ENCODE results near the gene SCN5A.

SCN5A gene

GRCh38 chr3:38542401-38543298 is 106.8 kb downstream of the SCN5A start:
- TF ChIP-seq POLR2AphosphoS5 (IDR thresholded peaks at IDR 0.05; ENCODE audit: borderline replicate concordance, low read depth, low read length) (no peak), FOXP2 (optimal IDR thresholded peaks at IDR 0.05; ENCODE audit: control extremely low read depth, extremely low read length, insufficient read depth) (no peak), EZH2 (IDR thresholded peaks at IDR 0.05) (no peak)
- no peak overlapping the region for H3K27ac ChIP-seq
- DNase-seq (ENCODE audit: low read depth, low spot score) = no peak
- no peak overlapping the region for H3K4me3 ChIP-seq
- H3K36me3 ChIP-seq (ENCODE audit: insufficient read depth, low read length) = no peaks in the 10 kb centered on the region
- no peaks in the 10 kb centered on the region for H3K9me3 ChIP-seq (ENCODE audit: low read depth, low read length)
- no peak overlapping the region for H3K9ac ChIP-seq (ENCODE audit: insufficient read length)

- no peak overlapping the region for H3K9ac ChIP-seq (ENCODE audit: insufficient read length)
- no peak for DNase-seq (ENCODE audit: low read depth, low spot score)
- H3K27ac ChIP-seq = no peak overlapping the region
- no peaks in the 10 kb centered on the region for H3K36me3 ChIP-seq (ENCODE audit: insufficient read depth, low read length)
- H3K9me3 ChIP-seq (ENCODE audit: low read depth, low read length) = no peaks in the 10 kb centered on the region
- TF ChIP-seq FOXP2 (optimal IDR thresholded peaks at IDR 0.05; ENCODE audit: control extremely low read depth, extremely low read length, insufficient read depth) (no peak), EZH2 (IDR thresholded peaks at IDR 0.05) (no peak), POLR2AphosphoS5 (IDR thresholded peaks at IDR 0.05; ENCODE audit: borderline replicate concordance, low read depth, low read length) (no peak)
- no peak overlapping the region for H3K4me3 ChIP-seq
These were observed 107.7 kb downstream of the SCN5A start for GRCh38 chr3:38541806-38542205.

- Histone ChIP-seq H3K4me3 (no peak overlapping the region), H3K9me3 (ENCODE audit: low read depth, low read length) (no peaks in the 10 kb centered on the region), H3K36me3 (ENCODE audit: insufficient read depth, low read length) (no peaks in the 10 kb centered on the region), H3K27ac (no peak overlapping the region), H3K9ac (ENCODE audit: insufficient read length) (no peak overlapping the region)
- DNase-seq (ENCODE audit: low read depth, low spot score) = no peak
- TF ChIP-seq FOXP2 (optimal IDR thresholded peaks at IDR 0.05; ENCODE audit: control extremely low read depth, extremely low read length, insufficient read depth) (no peak), POLR2AphosphoS5 (IDR thresholded peaks at IDR 0.05; ENCODE audit: borderline replicate concordance, low read depth, low read length) (no peak), EZH2 (IDR thresholded peaks at IDR 0.05) (no peak)
These were observed 110.6 kb downstream of the SCN5A start for GRCh38 chr3:38538773-38539353.

GRCh38 chr3:38536671-38537070 is 112.8 kb downstream of the SCN5A start:
- TF ChIP-seq EZH2 (IDR thresholded peaks at IDR 0.05) = no peak
- H3K4me3 ChIP-seq = no peak overlapping the region
- no peaks in the 10 kb centered on the region for H3K9me3 ChIP-seq (ENCODE audit: low read depth, low read length)
- no peak overlapping the region for H3K9ac ChIP-seq (ENCODE audit: insufficient read length)
- no peaks in the 10 kb centered on the region for H3K36me3 ChIP-seq (ENCODE audit: insufficient read depth, low read length)
- DNase-seq (ENCODE audit: low read depth, low spot score) = no peak
- no peak overlapping the region for H3K27ac ChIP-seq

- Histone ChIP-seq H3K4me3 (no peak overlapping the region), H3K9ac (ENCODE audit: insufficient read length) (no peak overlapping the region), H3K36me3 (ENCODE audit: insufficient read depth, low read length) (no peaks in the 10 kb centered on the region), H3K9me3 (ENCODE audit: low read depth, low read length) (no peaks in the 10 kb centered on the region), H3K27ac (no peak overlapping the region)
- TF ChIP-seq POLR2AphosphoS5 (IDR thresholded peaks at IDR 0.05; ENCODE audit: borderline replicate concordance, low read depth, low read length) = no peak
- no peak for TF ChIP-seq FOXP2 (optimal IDR thresholded peaks at IDR 0.05; ENCODE audit: control extremely low read depth, extremely low read length, insufficient read depth)
- no peak for TF ChIP-seq EZH2 (IDR thresholded peaks at IDR 0.05)
- DNase-seq (ENCODE audit: low read depth, low spot score) = no peak
These were observed 114.9 kb downstream of the SCN5A start for GRCh38 chr3:38534604-38535003.

- no peak overlapping the region for H3K4me3 ChIP-seq
- H3K27ac ChIP-seq = no peak overlapping the region
- no peaks in the 10 kb centered on the region for H3K9me3 ChIP-seq (ENCODE audit: low read depth, low read length)
- no peak for TF ChIP-seq POLR2AphosphoS5 (IDR thresholded peaks at IDR 0.05; ENCODE audit: borderline replicate concordance, low read depth, low read length)
- TF ChIP-seq EZH2 (IDR thresholded peaks at IDR 0.05) = no peak
- TF ChIP-seq FOXP2 (optimal IDR thresholded peaks at IDR 0.05; ENCODE audit: control extremely low read depth, extremely low read length, insufficient read depth) = no peak
- DNase-seq (ENCODE audit: low read depth, low spot score) = no peak
- H3K36me3 ChIP-seq (ENCODE audit: insufficient read depth, low read length) = no peaks in the 10 kb centered on the region
- H3K9ac ChIP-seq (ENCODE audit: insufficient read length) = no peak overlapping the region
These were observed 115.3 kb downstream of the SCN5A start for GRCh38 chr3:38534180-38534579.

GRCh38 chr3:38533285-38533976 is 116.1 kb downstream of the SCN5A start:
- H3K4me3 ChIP-seq = no peak overlapping the region
- H3K36me3 ChIP-seq (ENCODE audit: insufficient read depth, low read length) = no peaks in the 10 kb centered on the region
- TF ChIP-seq EZH2 (IDR thresholded peaks at IDR 0.05) (no peak), FOXP2 (optimal IDR thresholded peaks at IDR 0.05; ENCODE audit: control extremely low read depth, extremely low read length, insufficient read depth) (no peak), POLR2AphosphoS5 (IDR thresholded peaks at IDR 0.05; ENCODE audit: borderline replicate concordance, low read depth, low read length) (no peak)
- no peak for DNase-seq (ENCODE audit: low read depth, low spot score)
- H3K27ac ChIP-seq = no peak overlapping the region
- no peaks in the 10 kb centered on the region for H3K9me3 ChIP-seq (ENCODE audit: low read depth, low read length)
- H3K9ac ChIP-seq (ENCODE audit: insufficient read length) = no peak overlapping the region

GRCh38 chr3:38532529-38532928 is 117.0 kb downstream of the SCN5A start:
- TF ChIP-seq EZH2 (IDR thresholded peaks at IDR 0.05) (no peak), FOXP2 (optimal IDR thresholded peaks at IDR 0.05; ENCODE audit: control extremely low read depth, extremely low read length, insufficient read depth) (no peak), POLR2AphosphoS5 (IDR thresholded peaks at IDR 0.05; ENCODE audit: borderline replicate concordance, low read depth, low read length) (no peak)
- H3K4me3 ChIP-seq = no peak overlapping the region
- no peaks in the 10 kb centered on the region for H3K9me3 ChIP-seq (ENCODE audit: low read depth, low read length)
- DNase-seq (ENCODE audit: low read depth, low spot score) = no peak
- no peak overlapping the region for H3K27ac ChIP-seq
- H3K36me3 ChIP-seq (ENCODE audit: insufficient read depth, low read length) = no peaks in the 10 kb centered on the region
- no peak overlapping the region for H3K9ac ChIP-seq (ENCODE audit: insufficient read length)
